NCI-H2227 (cell line): ENCODE data around the gene RTF1.

Experiments
- DNase-seq: peaks from one replicate; lab custom pipeline; 2025; ENCODE audit not compliant: unreplicated experiment; lab: John Stamatoyannopoulos, UW

The RTF1 gene

GRCh38 chr15:41502795-41503668, 86.1 kb downstream of the RTF1 start:
- no peak for DNase-seq

- no peak for DNase-seq
These were observed 86.7 kb downstream of the RTF1 start for GRCh38 chr15:41503669-41504010.

GRCh38 chr15:41504751-41505492, 88.0 kb downstream of the RTF1 start:
- no peak for DNase-seq

GRCh38 chr15:41505776-41506175, 88.9 kb downstream of the RTF1 start:
- DNase-seq: no peak

- DNase-seq: no peak
These were observed 90.0 kb downstream of the RTF1 start for GRCh38 chr15:41506796-41507341.

GRCh38 chr15:41507820-41508290, 91.0 kb downstream of the RTF1 start:
- no peak for DNase-seq

GRCh38 chr15:41510728-41511127, 93.8 kb downstream of the RTF1 start:
- no peak for DNase-seq

- DNase-seq: no peak
These were observed 94.5 kb downstream of the RTF1 start for GRCh38 chr15:41511331-41511898.

GRCh38 chr15:41511899-41512369, 95.0 kb downstream of the RTF1 start:
- no peak for DNase-seq

- DNase-seq: no peak
These were observed 95.6 kb downstream of the RTF1 start for GRCh38 chr15:41512512-41512939.

GRCh38 chr15:41512940-41513505, 96.1 kb downstream of the RTF1 start:
- DNase-seq: no peak

GRCh38 chr15:41513506-41514227, 96.8 kb downstream of the RTF1 start, which contains the start of gene LTK:
TSS of gene LTK (minus strand) at chr15:41513827. CDS start at chr15:41513709, 118 bp downstream.
- peak; percentile 65 for DNase-seq

GRCh38 chr15:41517895-41518449, 101.1 kb downstream of the RTF1 start:
- DNase-seq: no peak

GRCh38 chr15:41520636-41521035, 103.7 kb downstream of the RTF1 start:
- DNase-seq: no peak

- no peak for DNase-seq
These were observed 104.7 kb downstream of the RTF1 start for GRCh38 chr15:41521614-41522013.

- DNase-seq: no peak
These were observed 106.2 kb downstream of the RTF1 start for GRCh38 chr15:41523097-41523496.

GRCh38 chr15:41530363-41530956, 113.6 kb downstream of the RTF1 start:
- DNase-seq: no peak
